ENCODE data around the gene RPS6KL1. TPM values are rescaled to one million over a fixed set of nuclear protein-coding genes. Genes with fewer than 3 reads are reported as not detected.

RPS6KL1 gene
- total RNA-seq, 1 experiment from 2014 or later: 8.8 TPM

DNA sequence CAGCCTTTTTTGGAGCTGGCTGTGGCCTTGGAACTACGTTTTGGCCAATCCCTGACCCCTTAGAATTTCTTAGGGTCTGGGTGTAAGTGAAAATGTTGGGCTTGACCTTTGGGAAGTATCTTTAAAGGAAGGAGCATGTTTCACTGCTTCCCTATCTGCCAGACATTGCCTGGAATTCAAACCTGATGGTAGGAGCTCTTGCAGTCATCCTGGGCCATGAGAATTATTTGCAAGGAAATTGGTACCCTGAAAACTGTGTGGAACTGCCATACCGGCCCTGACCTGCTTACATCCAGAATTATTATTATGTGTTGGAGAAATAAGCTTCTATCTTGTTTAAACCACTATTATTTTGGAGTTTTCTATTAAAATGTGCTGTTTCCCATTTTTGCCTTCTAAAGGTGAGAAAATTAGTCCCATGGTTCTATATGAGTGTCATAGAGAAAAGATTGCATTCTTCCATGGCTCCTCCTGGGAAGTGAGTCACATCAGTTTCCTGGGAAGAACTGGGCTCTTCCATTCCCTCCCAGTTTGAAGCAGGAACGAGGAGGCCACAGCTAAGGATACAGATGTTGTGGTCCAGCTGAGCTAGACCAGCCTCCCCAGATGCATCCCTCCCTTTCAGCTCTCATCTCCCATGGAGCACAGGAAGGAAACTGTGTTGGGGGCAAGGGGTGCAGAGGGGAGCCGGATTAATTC is 41.9 kb upstream of the RPS6KL1 start:
- no peak overlapping the region for H3K4me3 Mint-ChIP-seq (ENCODE audit: unreplicated experiment)
- ChIA-PET POLR2A (interaction anchor here (0.6 to 1.9 kb wide), 4 partner anchors 10 to 845 kb away, joined by 3 to 7 read pairs (median 3); partner anchors contain the start of genes EIF2B2 and PGF), CTCF (interaction anchor here (0.7 to 1.9 kb wide), 3 partner anchors 19 to 123 kb away, joined by 3 to 11 read pairs (median 5); no protein-coding TSS in a partner anchor)
- peaks cover 13% of the 10 kb centered on the region for H3K4me1 Mint-ChIP-seq (ENCODE audit: insufficient read depth, unreplicated experiment)
- no peaks in the 10 kb centered on the region for H3K36me3 Mint-ChIP-seq (ENCODE audit: insufficient read depth, unreplicated experiment)
- intact Hi-C loops (cut with micrococcal nuclease): no loop called here
- no peaks in the 10 kb centered on the region for H3K27me3 Mint-ChIP-seq (ENCODE audit: insufficient read depth, unreplicated experiment)
- no peaks in the 10 kb centered on the region for H3K9me3 Mint-ChIP-seq (ENCODE audit: unreplicated experiment)
- BruUV-seq (replicated peaks): no TSS peak
- TF ChIP-seq, protein P1, sequence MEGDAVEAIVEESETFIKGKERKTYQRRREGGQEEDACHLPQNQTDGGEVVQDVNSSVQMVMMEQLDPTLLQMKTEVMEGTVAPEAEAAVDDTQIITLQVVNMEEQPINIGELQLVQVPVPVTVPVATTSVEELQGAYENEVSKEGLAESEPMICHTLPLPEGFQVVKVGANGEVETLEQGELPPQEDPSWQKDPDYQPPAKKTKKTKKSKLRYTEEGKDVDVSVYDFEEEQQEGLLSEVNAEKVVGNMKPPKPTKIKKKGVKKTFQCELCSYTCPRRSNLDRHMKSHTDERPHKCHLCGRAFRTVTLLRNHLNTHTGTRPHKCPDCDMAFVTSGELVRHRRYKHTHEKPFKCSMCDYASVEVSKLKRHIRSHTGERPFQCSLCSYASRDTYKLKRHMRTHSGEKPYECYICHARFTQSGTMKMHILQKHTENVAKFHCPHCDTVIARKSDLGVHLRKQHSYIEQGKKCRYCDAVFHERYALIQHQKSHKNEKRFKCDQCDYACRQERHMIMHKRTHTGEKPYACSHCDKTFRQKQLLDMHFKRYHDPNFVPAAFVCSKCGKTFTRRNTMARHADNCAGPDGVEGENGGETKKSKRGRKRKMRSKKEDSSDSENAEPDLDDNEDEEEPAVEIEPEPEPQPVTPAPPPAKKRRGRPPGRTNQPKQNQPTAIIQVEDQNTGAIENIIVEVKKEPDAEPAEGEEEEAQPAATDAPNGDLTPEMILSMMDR (IDR thresholded peaks at IDR 0.05; ENCODE audit: unreplicated experiment): no peak
- DNase-seq (ENCODE audit: unreplicated experiment): peak; percentile 60
- H3K27ac Mint-ChIP-seq (ENCODE audit: low read depth, unreplicated experiment): no peak overlapping the region

GRCh38 chr14:74963705-74964271 is 40.7 kb upstream of the RPS6KL1 start:
- H3K4me3 Mint-ChIP-seq (ENCODE audit: unreplicated experiment): no peak overlapping the region
- TF ChIP-seq, protein P1 (IDR thresholded peaks at IDR 0.05; ENCODE audit: unreplicated experiment): no peak
- H3K9me3 Mint-ChIP-seq (ENCODE audit: unreplicated experiment): no peaks in the 10 kb centered on the region
- no peaks in the 10 kb centered on the region for H3K27me3 Mint-ChIP-seq (ENCODE audit: insufficient read depth, unreplicated experiment)
- intact Hi-C loops (cut with micrococcal nuclease): no loop called here
- peaks cover 18% of the 10 kb centered on the region for H3K4me1 Mint-ChIP-seq (ENCODE audit: insufficient read depth, unreplicated experiment)
- no peak overlapping the region for H3K27ac Mint-ChIP-seq (ENCODE audit: low read depth, unreplicated experiment)
- ChIA-PET CTCF (interaction anchor here (1.0 to 1.9 kb wide), 2 partner anchors 124 to 691 kb away, joined by 3 to 11 read pairs; no protein-coding TSS in a partner anchor), POLR2A (interaction anchor here (0.6 to 1.9 kb wide), 3 partner anchors 8 to 39 kb away, joined by 3 to 7 read pairs (median 3); partner anchors contain the start of genes EIF2B2 and PGF)
- peaks cover 7% of the 10 kb centered on the region for H3K36me3 Mint-ChIP-seq (ENCODE audit: insufficient read depth, unreplicated experiment)
- peak; percentile 38 for DNase-seq (ENCODE audit: unreplicated experiment)
- no TSS peak for BruUV-seq (replicated peaks)

- H3K4me3 Mint-ChIP-seq (ENCODE audit: unreplicated experiment): no peak overlapping the region
- TF ChIP-seq, protein P1 (IDR thresholded peaks at IDR 0.05; ENCODE audit: unreplicated experiment): no peak
- peaks cover 18% of the 10 kb centered on the region for H3K4me1 Mint-ChIP-seq (ENCODE audit: insufficient read depth, unreplicated experiment)
- H3K36me3 Mint-ChIP-seq (ENCODE audit: insufficient read depth, unreplicated experiment): peaks cover 7% of the 10 kb centered on the region
- POLR2A ChIA-PET: no interaction called here
- CTCF ChIA-PET: interaction anchor here (1.0 kb wide), 1 partner anchor 692 kb away, joined by 3 read pairs; no protein-coding TSS in a partner anchor
- H3K27me3 Mint-ChIP-seq (ENCODE audit: insufficient read depth, unreplicated experiment): no peaks in the 10 kb centered on the region
- H3K27ac Mint-ChIP-seq (ENCODE audit: low read depth, unreplicated experiment): no peak overlapping the region
- intact Hi-C loops (cut with micrococcal nuclease): no loop called here
- DNase-seq (ENCODE audit: unreplicated experiment): no peak
- H3K9me3 Mint-ChIP-seq (ENCODE audit: unreplicated experiment): no peaks in the 10 kb centered on the region
- BruUV-seq (replicated peaks): no TSS peak
Observed at GRCh38 chr14:74963178-74963704, 40.2 kb upstream of the RPS6KL1 start.

- ChIA-PET CTCF (no interaction called here), POLR2A (no interaction called here)
- Mint-ChIP-seq H3K4me3 (ENCODE audit: unreplicated experiment) (no peak overlapping the region), H3K9me3 (ENCODE audit: unreplicated experiment) (no peaks in the 10 kb centered on the region), H3K27me3 (ENCODE audit: insufficient read depth, unreplicated experiment) (no peaks in the 10 kb centered on the region), H3K27ac (ENCODE audit: low read depth, unreplicated experiment) (no peak overlapping the region), H3K4me1 (ENCODE audit: insufficient read depth, unreplicated experiment) (peaks cover 18% of the 10 kb centered on the region), H3K36me3 (ENCODE audit: insufficient read depth, unreplicated experiment) (peaks cover 7% of the 10 kb centered on the region)
- BruUV-seq (replicated peaks): no TSS peak
- intact Hi-C loops (cut with micrococcal nuclease): no loop called here
- no peak for DNase-seq (ENCODE audit: unreplicated experiment)
- TF ChIP-seq, protein P1 (IDR thresholded peaks at IDR 0.05; ENCODE audit: unreplicated experiment): no peak
Observed at GRCh38 chr14:74962493-74962892, 39.4 kb upstream of the RPS6KL1 start.
